A549 (cell line): ENCODE results near the gene SECISBP2L. TPM values are rescaled to one million over a fixed set of nuclear protein-coding genes. Genes with fewer than 3 reads are reported as not detected.

ENCODE experiments used
- ATAC-seq, 2 experiments: fragments of 200-7000 bp in 1 of 2; fragments of >200 bp in 1 of 2; cut with Nextera tagmentation in 1 of 2; cut with Tn5 transposase in 1 of 2; 3 replicates each; pipeline versions ENCODE4 v1.8.0 to v1.9.1; 2018 to 2020; ENCODE audit warnings: mild to moderate bottlenecking in 1 of 2, moderate library complexity in 1 of 2
- CTCF ChIA-PET: fragments of 300-600 bp; sonication (Branson Sonifier 250); formaldehyde crosslinking; extraction: SDS; loops from one replicate; lab custom pipeline; 2021; ENCODE audit warnings: antibody characterized with exemption, inconsistent platforms; lab: Yijun Ruan, JAX
- POLR2A ChIA-PET: fragments of 350-600 bp; formaldehyde crosslinking; extraction: SDS; loops from one replicate; lab custom pipeline; 2021; ENCODE audit warnings: antibody characterized with exemption, inconsistent platforms; lab: Yijun Ruan, JAX
- DNase-seq, 2 experiments: peaks; one replicate each; pipeline versions ENCODE4 v3.0.0 to v3.0.0-alpha.2; 2011 to 2016; ENCODE audit warnings: low read depth in 1 of 2, low spot score in 1 of 2
- FAIRE-seq: peaks from 2 replicates; lab custom pipeline; 2011; peaks lifted over from hg19 to GRCh38; lab: Jason Lieb, UNC
- H3K27ac ChIP-seq, 2 experiments: fragments of >200 bp; sonication (Bioruptor Twin); formaldehyde crosslinking; 3 replicates each; pipeline ENCODE4 v1.5.1; 2016 to 2017
- H3K4me1 ChIP-seq: fragments of >200 bp; sonication (Bioruptor Twin); formaldehyde crosslinking; 3 replicates; pipeline ENCODE4 v1.6.1; 2016
- H3K4me2 ChIP-seq: fragments of >200 bp; sonication (Bioruptor Twin); formaldehyde crosslinking; 3 replicates; pipeline ENCODE4 v1.6.1; 2016
- H3K4me3 ChIP-seq: fragments of >200 bp; sonication (Bioruptor Twin); formaldehyde crosslinking; 3 replicates; pipeline ENCODE4 v1.5.1; 2016
- H3K9me3 ChIP-seq: fragments of >200 bp; sonication (Bioruptor Twin); formaldehyde crosslinking; 3 replicates; pipeline ENCODE4 v1.6.1; 2016
- CTCF ChIP-seq: fragments of >200 bp; sonication (Bioruptor Twin); formaldehyde crosslinking; IDR thresholded peaks from 3 replicates; pipeline ENCODE4 v1.5.1; 2016
- EHF ChIP-seq: fragments of 250-450 bp; sonication (Bioruptor Pico); IDR thresholded peaks from 2 replicates; pipeline ENCODE4 v1.5.0; 2020; ENCODE audit warnings: mild to moderate bottlenecking
- ESRRA ChIP-seq: fragments of 150-350 bp; IDR thresholded peaks from 2 replicates; pipeline ENCODE4 v1.6.1; 2014; ENCODE audit warnings: mild to moderate bottlenecking, low read length, borderline replicate concordance
- FOXS1 ChIP-seq: fragments of 250-450 bp; sonication (Bioruptor Pico); IDR thresholded peaks from 2 replicates; pipeline ENCODE4 v1.5.0; 2020; ENCODE audit warnings: mild to moderate bottlenecking, moderate library complexity
- HDAC2 ChIP-seq: fragments of 200-600 bp; sonication (generic); IDR thresholded peaks from 2 replicates; pipeline ENCODE4 v1.6.1; 2016
- HEYL ChIP-seq: fragments of 250-450 bp; sonication (Bioruptor Pico); IDR thresholded peaks from 2 replicates; pipeline ENCODE4 v1.8.0; 2021; ENCODE audit warnings: mild to moderate bottlenecking, moderate library complexity
- JUN ChIP-seq, 2 experiments: fragments of >200 bp; sonication (Bioruptor Twin); formaldehyde crosslinking; IDR thresholded peaks; 2 replicates in 1 of 2; 3 replicates in 1 of 2; pipeline ENCODE4 v1.6.1; 2016 to 2017
- JUNB ChIP-seq: fragments of >200 bp; sonication (Bioruptor Twin); formaldehyde crosslinking; IDR thresholded peaks from 2 replicates; pipeline ENCODE4 v1.6.1; 2016
- KDM5A ChIP-seq: fragments of 200-600 bp; sonication (generic); IDR thresholded peaks from 2 replicates; pipeline ENCODE4 v1.6.1; 2016; ENCODE audit warnings: antibody characterized with exemption, mild to moderate bottlenecking
- NPAS2 ChIP-seq: fragments of 250-450 bp; sonication (Bioruptor Pico); IDR thresholded peaks from 2 replicates; pipeline ENCODE4 v1.8.0; 2022; ENCODE audit warnings: mild to moderate bottlenecking, moderate library complexity, borderline replicate concordance
- NR3C1 ChIP-seq: fragments of >200 bp; sonication (Bioruptor Twin); formaldehyde crosslinking; IDR thresholded peaks from 3 replicates; pipeline ENCODE4 v1.6.1; 2017
- PBX3 ChIP-seq: IDR thresholded peaks from 2 replicates; pipeline ENCODE4 v1.6.1; 2012
- PHF8 ChIP-seq: fragments of 200-600 bp; sonication (generic); IDR thresholded peaks from 2 replicates; pipeline ENCODE4 v1.6.1; 2016; ENCODE audit warnings: low read depth, mild to moderate bottlenecking, antibody characterized with exemption, moderate library complexity, borderline replicate concordance
- RAD21 ChIP-seq, 2 experiments: fragments of >200 bp in 1 of 2; sonication (Bioruptor Twin) in 1 of 2; formaldehyde crosslinking in 1 of 2; IDR thresholded peaks in 1 of 2; conservative IDR thresholded peaks in 1 of 2; 2 replicates in 1 of 2; 3 replicates in 1 of 2; pipeline ENCODE4 v1.6.1; 2012 to 2018; ENCODE audit warnings: inconsistent platforms in 1 of 2
- RARB ChIP-seq: fragments of 250-450 bp; sonication (Bioruptor Pico); IDR thresholded peaks from 2 replicates; pipeline ENCODE4 v1.8.0; 2021; ENCODE audit warnings: mild to moderate bottlenecking, moderate library complexity
- RNF2 ChIP-seq: fragments of 200-600 bp; sonication (generic); IDR thresholded peaks from 2 replicates; pipeline ENCODE4 v1.6.1; 2016; ENCODE audit warnings: low read depth, mild to moderate bottlenecking, antibody characterized with exemption, moderate library complexity, borderline replicate concordance
- SREBF2 ChIP-seq: fragments of 450-650 bp; IDR thresholded peaks from 2 replicates; pipeline ENCODE4 v1.6.1; 2014; ENCODE audit warnings: mild to moderate bottlenecking, moderate library complexity
- ZC3H11A ChIP-seq: fragments of 450-650 bp; IDR thresholded peaks from 2 replicates; pipeline ENCODE4 v1.6.1; 2014; ENCODE audit warnings: antibody characterized with exemption, mild to moderate bottlenecking
- ZNF302 ChIP-seq: fragments of 250-450 bp; sonication (Bioruptor Pico); IDR thresholded peaks from 2 replicates; pipeline ENCODE4 v1.9.0; 2021; ENCODE audit warnings: inconsistent platforms, mild to moderate bottlenecking, moderate library complexity
- ZSCAN20 ChIP-seq: fragments of 250-450 bp; sonication (Bioruptor Pico); IDR thresholded peaks from 2 replicates; pipeline ENCODE4 v1.8.0; 2022; ENCODE audit warnings: mild to moderate bottlenecking, moderate library complexity
- WGBS: methylation state at CpG from one replicate; pipeline ENCODE4 v1.1.6; 2017; ENCODE audit errors: missing lambda C conversion rate; 5-methylcytosine and 5-hydroxymethylcytosine counted together
- polyA plus RNA-seq, 4 experiments: library from polyadenylated mRNA; depleted of rRNA in 3 of 4; stranded (reverse); fragments of >200 nt; fragmentation: RNase III in 1 of 4; extraction: RNeasy Plus Mini Kit Qiagen cat#74134 plus additional on column Dnase treatment in 1 of 4; gene quantifications; 2 replicates in 3 of 4; 3 replicates in 1 of 4; pipeline ENCODE4 v1.2.3, GENCODE V29; 2011 to 2017
- TF ChIP-seq, protein P1 (sequence below): fragments of 450-650 bp; IDR thresholded peaks from 2 replicates; pipeline ENCODE4 v1.6.1; 2014; ENCODE audit warnings: antibody characterized with exemption
- TF ChIP-seq, protein P2 (sequence below): fragments of 150-350 bp; IDR thresholded peaks from 2 replicates; pipeline ENCODE4 v1.6.1; 2014; ENCODE audit warnings: low read depth, mild to moderate bottlenecking, low read length
- TF ChIP-seq, protein P3 (sequence below): fragments of 250-450 bp; sonication (Bioruptor Pico); IDR thresholded peaks from 2 replicates; pipeline ENCODE4 v1.5.0; 2021; ENCODE audit warnings: mild to moderate bottlenecking, moderate library complexity, borderline replicate concordance
- TF ChIP-seq, protein P4 (sequence below): fragments of 250-450 bp; sonication (Bioruptor Pico); IDR thresholded peaks from 2 replicates; pipeline ENCODE4 v1.5.0; 2020; ENCODE audit warnings: low read depth, mild to moderate bottlenecking, moderate library complexity

The SECISBP2L gene
- polyA plus RNA-seq, 2 of the 4 experiments (the other 2 are of a cell fraction), result 7.5 to 15.0 TPM

DNA sequence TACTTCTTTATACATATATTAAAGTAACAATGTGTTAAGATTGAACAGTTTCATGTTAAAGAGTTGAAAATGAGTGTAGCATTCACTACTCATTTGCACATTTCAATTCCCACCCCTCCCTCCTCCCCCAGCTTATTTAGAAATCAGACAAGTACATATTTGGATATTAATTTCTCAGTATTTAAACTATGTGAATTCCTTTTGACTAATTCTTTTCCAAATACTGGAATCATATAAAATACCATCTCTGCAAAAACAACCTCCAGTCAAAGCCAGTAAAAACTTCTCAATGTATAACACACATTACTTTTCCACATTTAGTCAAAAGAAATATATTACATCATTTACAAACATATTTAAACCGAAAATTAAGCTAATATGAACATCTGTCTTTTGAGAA lies 57.1 kb downstream of the SECISBP2L start:
- CTCF ChIA-PET, result no interaction called here
- Histone ChIP-seq H3K9me3 (no peaks in the 10 kb centered on the region), H3K4me2 (no peak overlapping the region), H3K4me3 (no peak overlapping the region), H3K27ac (no peak overlapping the region), H3K4me1 (no peaks in the 10 kb centered on the region)
- DNase-seq (no peak), FAIRE-seq (no peak), ATAC-seq (no peak)
- POLR2A ChIA-PET, result no interaction called here
- 66% methylated on average over 1 of the region's 1 CpG for WGBS
- TF ChIP-seq NPAS2 (CRISPR knock-in tag), result no peak

DNA sequence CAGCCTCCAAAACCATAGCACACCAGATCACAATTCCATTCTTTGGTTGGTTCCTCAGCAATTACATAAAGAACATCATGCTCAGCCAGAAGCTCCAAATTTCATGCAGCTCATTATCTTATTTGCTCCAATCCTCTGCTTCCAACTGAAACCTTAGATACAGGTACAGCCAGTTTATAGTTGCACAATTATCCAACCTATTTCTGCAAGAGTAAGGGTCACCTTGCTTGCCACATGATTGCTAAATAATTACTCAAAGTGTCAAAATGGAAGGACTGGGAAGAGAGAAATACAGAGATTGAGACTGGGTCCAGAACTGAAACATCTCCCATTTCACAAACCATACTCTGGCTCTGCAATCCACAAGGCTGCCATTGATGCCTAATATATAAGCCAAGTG lies 59.1 kb downstream of the SECISBP2L start:
- ChIA-PET POLR2A (no interaction called here), CTCF (interaction anchor here (3.1 kb wide), 1 partner anchor 11 kb away, joined by 14 read pairs; no protein-coding TSS in a partner anchor)
- Histone ChIP-seq H3K27ac (no peak overlapping the region), H3K4me3 (no peak overlapping the region), H3K4me2 (no peak overlapping the region), H3K9me3 (no peaks in the 10 kb centered on the region), H3K4me1 (no peaks in the 10 kb centered on the region)
- FAIRE-seq (no peak), DNase-seq (no peak), ATAC-seq (no peak)
- TF ChIP-seq, protein P1, sequence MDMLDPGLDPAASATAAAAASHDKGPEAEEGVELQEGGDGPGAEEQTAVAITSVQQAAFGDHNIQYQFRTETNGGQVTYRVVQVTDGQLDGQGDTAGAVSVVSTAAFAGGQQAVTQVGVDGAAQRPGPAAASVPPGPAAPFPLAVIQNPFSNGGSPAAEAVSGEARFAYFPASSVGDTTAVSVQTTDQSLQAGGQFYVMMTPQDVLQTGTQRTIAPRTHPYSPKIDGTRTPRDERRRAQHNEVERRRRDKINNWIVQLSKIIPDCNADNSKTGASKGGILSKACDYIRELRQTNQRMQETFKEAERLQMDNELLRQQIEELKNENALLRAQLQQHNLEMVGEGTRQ, result no peak
- TF ChIP-seq ESRRA (no peak), RNF2 (no peak), PBX3 (no peak)

GRCh38 chr15:48986240-48986639 lies 60.0 kb downstream of the SECISBP2L start:
- ATAC-seq (no peak), DNase-seq (no peak), FAIRE-seq (no peak)
- ChIA-PET POLR2A (no interaction called here), CTCF (interaction anchor here (3.1 kb wide), 1 partner anchor 10 kb away, joined by 14 read pairs; no protein-coding TSS in a partner anchor)
- H3K27ac ChIP-seq, result no peak overlapping the region
- H3K4me1 ChIP-seq, result no peaks in the 10 kb centered on the region
- TF ChIP-seq ZC3H11A (no peak), RAD21 (conservative IDR thresholded peaks at IDR 0.05 in 1 of 2, IDR thresholded peaks at IDR 0.05 in 1 of 2) (no peak), ZNF302 (no peak), RARB (CRISPR knock-in tag) (no peak), CTCF (no peak), NR3C1 (no peak), EHF (CRISPR knock-in tag) (no peak), HEYL (CRISPR knock-in tag) (no peak)
- TF ChIP-seq, protein P2, sequence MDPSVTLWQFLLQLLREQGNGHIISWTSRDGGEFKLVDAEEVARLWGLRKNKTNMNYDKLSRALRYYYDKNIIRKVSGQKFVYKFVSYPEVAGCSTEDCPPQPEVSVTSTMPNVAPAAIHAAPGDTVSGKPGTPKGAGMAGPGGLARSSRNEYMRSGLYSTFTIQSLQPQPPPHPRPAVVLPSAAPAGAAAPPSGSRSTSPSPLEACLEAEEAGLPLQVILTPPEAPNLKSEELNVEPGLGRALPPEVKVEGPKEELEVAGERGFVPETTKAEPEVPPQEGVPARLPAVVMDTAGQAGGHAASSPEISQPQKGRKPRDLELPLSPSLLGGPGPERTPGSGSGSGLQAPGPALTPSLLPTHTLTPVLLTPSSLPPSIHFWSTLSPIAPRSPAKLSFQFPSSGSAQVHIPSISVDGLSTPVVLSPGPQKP, result no peak
- no peak overlapping the region for H3K4me3 ChIP-seq
- H3K9me3 ChIP-seq, result no peaks in the 10 kb centered on the region
- no peak overlapping the region for H3K4me2 ChIP-seq
- 89% methylated on average over 5 of the region's 5 CpGs for WGBS

DNA sequence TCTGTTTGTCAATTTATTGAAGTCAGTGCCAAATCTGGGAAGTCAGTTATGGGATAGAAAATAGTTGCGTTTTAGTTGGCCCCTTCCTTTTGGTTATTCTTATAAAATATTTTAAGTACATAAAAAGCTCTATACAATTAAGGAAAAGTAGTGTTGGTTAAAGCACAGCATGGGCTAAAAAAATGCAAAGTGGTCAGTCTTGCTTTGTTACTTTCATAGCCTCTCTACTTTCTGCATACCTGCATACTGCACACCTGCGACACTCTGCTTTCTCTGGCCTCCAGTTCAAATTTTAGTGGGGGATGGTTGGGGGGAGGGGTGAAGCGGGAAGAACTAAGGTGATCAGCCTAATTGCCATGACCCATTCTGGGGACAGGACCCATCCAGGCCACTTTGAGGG lies 60.7 kb downstream of the SECISBP2L start:
- Histone ChIP-seq H3K27ac (no peak overlapping the region), H3K4me3 (no peak overlapping the region), H3K4me2 (no peak overlapping the region), H3K4me1 (no peaks in the 10 kb centered on the region), H3K9me3 (no peaks in the 10 kb centered on the region)
- FAIRE-seq (no peak), ATAC-seq (no peak), DNase-seq (no peak)
- POLR2A ChIA-PET, result no interaction called here
- CTCF ChIA-PET, result interaction anchor here (1.0 to 3.1 kb wide), 2 partner anchors 10 to 48 kb away, joined by 3 to 14 read pairs; no protein-coding TSS in a partner anchor
- WGBS, result 73% methylated on average over 3 of the region's 3 CpGs
- TF ChIP-seq FOXS1 (CRISPR knock-in tag), result no peak
- TF ChIP-seq KDM5A, result no peak
- TF ChIP-seq JUN (IDR thresholded peaks at IDR 0.05), result no peak
- TF ChIP-seq SREBF2, result no peak
- no peak for TF ChIP-seq JUNB
- TF ChIP-seq ESRRA, result no peak
- TF ChIP-seq PHF8, result no peak
- TF ChIP-seq ZSCAN20 (CRISPR knock-in tag), result no peak
- TF ChIP-seq, protein P3, sequence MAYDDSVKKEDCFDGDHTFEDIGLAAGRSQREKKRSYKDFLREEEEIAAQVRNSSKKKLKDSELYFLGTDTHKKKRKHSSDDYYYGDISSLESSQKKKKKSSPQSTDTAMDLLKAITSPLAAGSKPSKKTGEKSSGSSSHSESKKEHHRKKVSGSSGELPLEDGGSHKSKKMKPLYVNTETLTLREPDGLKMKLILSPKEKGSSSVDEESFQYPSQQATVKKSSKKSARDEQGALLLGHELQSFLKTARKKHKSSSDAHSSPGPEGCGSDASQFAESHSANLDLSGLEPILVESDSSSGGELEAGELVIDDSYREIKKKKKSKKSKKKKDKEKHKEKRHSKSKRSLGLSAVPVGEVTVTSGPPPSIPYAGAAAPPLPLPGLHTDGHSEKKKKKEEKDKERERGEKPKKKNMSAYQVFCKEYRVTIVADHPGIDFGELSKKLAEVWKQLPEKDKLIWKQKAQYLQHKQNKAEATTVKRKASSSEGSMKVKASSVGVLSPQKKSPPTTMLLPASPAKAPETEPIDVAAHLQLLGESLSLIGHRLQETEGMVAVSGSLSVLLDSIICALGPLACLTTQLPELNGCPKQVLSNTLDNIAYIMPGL (CRISPR knock-in tag), result no peak
- TF ChIP-seq, protein P4, sequence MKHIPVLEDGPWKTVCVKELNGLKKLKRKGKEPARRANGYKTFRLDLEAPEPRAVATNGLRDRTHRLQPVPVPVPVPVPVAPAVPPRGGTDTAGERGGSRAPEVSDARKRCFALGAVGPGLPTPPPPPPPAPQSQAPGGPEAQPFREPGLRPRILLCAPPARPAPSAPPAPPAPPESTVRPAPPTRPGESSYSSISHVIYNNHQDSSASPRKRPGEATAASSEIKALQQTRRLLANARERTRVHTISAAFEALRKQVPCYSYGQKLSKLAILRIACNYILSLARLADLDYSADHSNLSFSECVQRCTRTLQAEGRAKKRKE, result no peak
- no peak for TF ChIP-seq HDAC2
